BLaER1 (cell line): Measurements from ENCODE around the gene NR4A2.

Source experiments
- H3K27ac ChIP-seq: shearing (Covaris generic); formaldehyde crosslinking; 2 replicates; pipeline ENCODE4 v1.8.1; 2022
- H3K27me3 ChIP-seq: shearing (Covaris generic); formaldehyde crosslinking; 2 replicates; pipeline ENCODE4 v1.8.1; 2022
- H3K36me3 ChIP-seq: shearing (Covaris generic); formaldehyde crosslinking; 2 replicates; pipeline ENCODE4 v1.8.1; 2022
- H3K4me1 ChIP-seq: shearing (Covaris generic); formaldehyde crosslinking; 2 replicates; pipeline ENCODE4 v1.8.1; 2022
- H3K4me2 ChIP-seq: shearing (Covaris generic); formaldehyde crosslinking; 2 replicates; pipeline ENCODE4 v1.8.1; 2022
- H3K4me3 ChIP-seq: shearing (Covaris generic); formaldehyde crosslinking; 2 replicates; pipeline ENCODE4 v1.8.1; 2022
- H3K9ac ChIP-seq: shearing (Covaris generic); formaldehyde crosslinking; 2 replicates; pipeline ENCODE4 v1.8.1; 2022
- H3K9me3 ChIP-seq: shearing (Covaris generic); formaldehyde crosslinking; 2 replicates; pipeline ENCODE4 v1.8.1; 2022
- H4K20me1 ChIP-seq: shearing (Covaris generic); formaldehyde crosslinking; 2 replicates; pipeline ENCODE4 v1.8.1; 2022
- Cebpa-rat ChIP-seq: shearing (Covaris generic); IDR thresholded peaks from 2 replicates; pipeline ENCODE4 v1.8.1; 2022

The NR4A2 gene

GRCh38 chr2:156322686-156323231, 9.8 kb downstream of the NR4A2 start:
- Histone ChIP-seq H3K4me2 (peak overlapping the region; percentile 28), H3K27me3 (peaks cover 43% of the 10 kb centered on the region), H3K4me3 (no peak overlapping the region), H3K36me3 (no peaks in the 10 kb centered on the region), H4K20me1 (no peaks in the 10 kb centered on the region; the same call in 1 of the 2 replicates), H3K4me1 (0 out of 2 replicates have a peak, but pooled peaks cover 6% of the 10 kb centered on the region), H3K9me3 (peaks cover 38% of the 10 kb centered on the region), H3K27ac (no peak overlapping the region), H3K9ac (no peak overlapping the region)
- no peak for TF ChIP-seq Cebpa-rat

- H3K9me3 ChIP-seq: peaks cover 36% of the 10 kb centered on the region
- H3K9ac ChIP-seq: no peak overlapping the region
- H3K4me2 ChIP-seq: peak overlapping the region; percentile 28
- no peak for TF ChIP-seq Cebpa-rat
- H4K20me1 ChIP-seq: no peaks in the 10 kb centered on the region
- no peak overlapping the region for H3K4me3 ChIP-seq
- no peaks in the 10 kb centered on the region for H3K36me3 ChIP-seq
- 0 out of 2 replicates have a peak, but pooled peaks cover 6% of the 10 kb centered on the region for H3K4me1 ChIP-seq
- peaks cover 37% of the 10 kb centered on the region for H3K27me3 ChIP-seq
- H3K27ac ChIP-seq: no peak overlapping the region
These were observed 10.4 kb downstream of the NR4A2 start for GRCh38 chr2:156322051-156322685.

GRCh38 chr2:156321243-156321904, 11.1 kb downstream of the NR4A2 start:
- peaks cover 29% of the 10 kb centered on the region for H3K27me3 ChIP-seq

GRCh38 chr2:156320486-156321098, 11.9 kb downstream of the NR4A2 start:
- TF ChIP-seq Cebpa-rat: no peak
- Histone ChIP-seq H3K4me1 (0 out of 2 replicates have a peak, but pooled peaks cover 6% of the 10 kb centered on the region), H3K36me3 (no peaks in the 10 kb centered on the region), H3K27ac (no peak overlapping the region), H3K4me3 (no peak overlapping the region), H4K20me1 (no peaks in the 10 kb centered on the region), H3K4me2 (no peak overlapping the region), H3K27me3 (peaks cover 21% of the 10 kb centered on the region), H3K9me3 (peaks cover 36% of the 10 kb centered on the region), H3K9ac (no peak overlapping the region)

More at GRCh38 chr2:156321243-156321904, 11.1 kb downstream of the NR4A2 start:
- no peak overlapping the region for H3K4me2 ChIP-seq
- H3K27ac ChIP-seq: no peak overlapping the region
- TF ChIP-seq Cebpa-rat: no peak
- H3K9ac ChIP-seq: no peak overlapping the region
- no peak overlapping the region for H3K4me3 ChIP-seq
- H3K4me1 ChIP-seq: 0 out of 2 replicates have a peak, but pooled peaks cover 6% of the 10 kb centered on the region
- no peaks in the 10 kb centered on the region for H3K36me3 ChIP-seq
- peaks cover 36% of the 10 kb centered on the region for H3K9me3 ChIP-seq
- no peaks in the 10 kb centered on the region for H4K20me1 ChIP-seq

- Histone ChIP-seq H3K4me2 (no peak overlapping the region), H3K4me1 (0 out of 2 replicates have a peak, but pooled peaks cover 6% of the 10 kb centered on the region), H3K9me3 (peaks cover 36% of the 10 kb centered on the region), H4K20me1 (no peaks in the 10 kb centered on the region), H3K27me3 (peaks cover 19% of the 10 kb centered on the region), H3K27ac (no peak overlapping the region), H3K36me3 (no peaks in the 10 kb centered on the region), H3K9ac (no peak overlapping the region), H3K4me3 (no peak overlapping the region)
- no peak for TF ChIP-seq Cebpa-rat
These were observed 12.6 kb downstream of the NR4A2 start for GRCh38 chr2:156319811-156320485.

- Histone ChIP-seq H3K9me3 (peaks cover 31% of the 10 kb centered on the region), H3K27me3 (peaks cover 13% of the 10 kb centered on the region)
- TF ChIP-seq Cebpa-rat: no peak
These were observed 14.9 kb downstream of the NR4A2 start for GRCh38 chr2:156317631-156318030.

GRCh38 chr2:156311976-156312375, 20.5 kb downstream of the NR4A2 start:
- no peak overlapping the region for H3K27ac ChIP-seq
- no peak overlapping the region for H3K4me2 ChIP-seq
- H3K4me1 ChIP-seq: no peaks in the 10 kb centered on the region
- TF ChIP-seq Cebpa-rat: no peak
- H3K36me3 ChIP-seq: no peaks in the 10 kb centered on the region
- no peak overlapping the region for H3K4me3 ChIP-seq
- H3K27me3 ChIP-seq: no peaks in the 10 kb centered on the region
- H4K20me1 ChIP-seq: no peaks in the 10 kb centered on the region
- H3K9ac ChIP-seq: no peak overlapping the region
- no peaks in the 10 kb centered on the region for H3K9me3 ChIP-seq

More at GRCh38 chr2:156317631-156318030, 14.9 kb downstream of the NR4A2 start:
- H3K4me2 ChIP-seq: no peak overlapping the region
- no peak overlapping the region for H3K9ac ChIP-seq
- 0 out of 2 replicates have a peak, but pooled peaks cover 5% of the 10 kb centered on the region for H3K4me1 ChIP-seq
- H3K36me3 ChIP-seq: no peaks in the 10 kb centered on the region
- no peak overlapping the region for H3K27ac ChIP-seq
- no peaks in the 10 kb centered on the region for H4K20me1 ChIP-seq
- H3K4me3 ChIP-seq: no peak overlapping the region

GRCh38 chr2:156310773-156311172, 21.7 kb downstream of the NR4A2 start:
- Histone ChIP-seq H3K9ac (no peak overlapping the region), H3K4me1 (no peaks in the 10 kb centered on the region), H3K27me3 (no peaks in the 10 kb centered on the region), H3K4me2 (no peak overlapping the region), H3K27ac (no peak overlapping the region), H3K4me3 (no peak overlapping the region), H3K36me3 (no peaks in the 10 kb centered on the region), H4K20me1 (no peaks in the 10 kb centered on the region), H3K9me3 (no peaks in the 10 kb centered on the region)
- TF ChIP-seq Cebpa-rat: no peak

- H3K4me3 ChIP-seq: no peak overlapping the region
- H3K4me1 ChIP-seq: no peaks in the 10 kb centered on the region
- no peaks in the 10 kb centered on the region for H3K27me3 ChIP-seq
- no peak overlapping the region for H3K4me2 ChIP-seq
- no peaks in the 10 kb centered on the region for H3K9me3 ChIP-seq
- no peak overlapping the region for H3K27ac ChIP-seq
- H3K36me3 ChIP-seq: no peaks in the 10 kb centered on the region
- TF ChIP-seq Cebpa-rat: no peak
- no peak overlapping the region for H3K9ac ChIP-seq
- no peaks in the 10 kb centered on the region for H4K20me1 ChIP-seq
These were observed 22.6 kb downstream of the NR4A2 start for GRCh38 chr2:156309917-156310316.
